ENCODE results near the gene FMNL3. TPM values are rescaled to one million over a fixed set of nuclear protein-coding genes. Genes with fewer than 3 reads are reported as not detected.

Gene FMNL3
- total RNA-seq, 4 donors from 2014 or later, result 3.2 to 8.4 (median 6.7) TPM

DNA sequence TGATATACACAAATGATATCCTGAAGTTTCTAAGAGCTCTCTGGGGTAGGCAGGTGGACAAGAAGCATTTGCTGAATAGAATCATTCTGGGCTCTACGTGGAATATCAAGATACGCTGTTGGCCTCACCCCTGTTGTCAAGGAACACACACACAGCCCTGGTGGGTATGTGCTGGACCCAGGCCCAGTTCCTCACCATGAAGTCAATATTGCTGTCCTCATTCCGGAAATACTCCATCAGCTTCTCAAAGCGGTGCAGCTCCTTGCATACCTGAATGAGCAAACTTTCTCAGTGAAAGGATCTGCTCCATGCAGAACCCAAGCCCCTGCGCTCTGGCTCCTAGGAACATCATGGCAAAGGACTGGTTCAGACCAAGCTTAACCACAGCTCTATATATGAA lies 52.5 kb downstream of the FMNL3 start:
- no peak overlapping the region for H3K4me3 ChIP-seq
- H3K27ac ChIP-seq, result no peak overlapping the region
- DNase-seq (ENCODE audit: low spot score in 2 of 2), result no peak
- WGBS, result 90% methylated on average over 5 of the region's 5 CpGs
- no peaks in the 10 kb centered on the region for H3K9me3 ChIP-seq
- TF ChIP-seq POLR2AphosphoS5 (IDR thresholded peaks at IDR 0.05) (no peak), CTCF (IDR thresholded peaks at IDR 0.05) (no peak), POLR2A (IDR thresholded peaks at IDR 0.05) (no peak), EP300 (IDR thresholded peaks at IDR 0.05) (no peak)
- no peaks in the 10 kb centered on the region for H3K27me3 ChIP-seq
- peaks cover 27% of the 10 kb centered on the region for H3K36me3 ChIP-seq
- no peaks in the 10 kb centered on the region for H3K4me1 ChIP-seq

DNA sequence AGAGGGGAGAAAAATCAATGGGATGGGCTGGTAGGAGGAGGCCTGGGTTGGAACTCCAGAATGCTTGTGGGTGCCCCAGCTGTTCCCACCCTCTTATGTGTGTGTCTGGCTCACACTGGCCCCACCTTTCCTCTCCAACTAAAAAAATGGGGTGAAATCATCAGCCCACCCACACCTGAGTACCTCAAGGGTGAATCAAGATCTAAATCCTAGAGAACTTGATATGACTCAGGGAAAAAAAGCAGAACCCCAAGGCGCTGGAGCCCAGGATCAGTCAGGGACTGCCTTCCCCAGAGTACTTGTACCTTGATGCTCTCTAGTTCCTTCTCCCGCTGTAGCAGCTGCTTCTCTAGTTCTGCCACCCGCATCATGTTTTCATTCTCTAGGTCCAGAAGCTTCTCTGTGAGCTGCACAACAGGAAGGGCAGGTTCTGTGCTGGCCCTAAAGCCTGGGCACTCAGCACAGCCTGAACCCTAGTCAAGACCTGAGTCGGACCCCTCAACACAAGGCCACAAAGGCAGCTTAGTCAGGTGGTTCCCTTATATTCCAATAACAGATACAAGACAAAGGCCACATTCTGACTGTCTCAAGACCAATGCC lies 54.2 kb downstream of the FMNL3 start:
- DNase-seq (ENCODE audit: low spot score in 2 of 2), result no peak
- H3K27ac ChIP-seq, result no peak overlapping the region
- H3K4me3 ChIP-seq, result no peak overlapping the region
- peaks cover 41% of the 10 kb centered on the region for H3K36me3 ChIP-seq
- no peak for TF ChIP-seq EP300 (IDR thresholded peaks at IDR 0.05)
- TF ChIP-seq CTCF (IDR thresholded peaks at IDR 0.05), result no peak
- TF ChIP-seq POLR2AphosphoS5 (IDR thresholded peaks at IDR 0.05), result no peak
- no peak for TF ChIP-seq POLR2A (IDR thresholded peaks at IDR 0.05)
- no peaks in the 10 kb centered on the region for H3K27me3 ChIP-seq
- peaks cover 4% of the 10 kb centered on the region for H3K4me1 ChIP-seq
- H3K9me3 ChIP-seq, result no peaks in the 10 kb centered on the region
- 94% methylated on average over 4 of the region's 4 CpGs for WGBS

GRCh38 chr12:49651855-49652254 lies 55.4 kb downstream of the FMNL3 start:
- WGBS, result 65% methylated on average over 5 of the region's 8 CpGs

GRCh38 chr12:49649892-49650291 lies 57.3 kb downstream of the FMNL3 start:
- WGBS, result 71% methylated on average over 5 of the region's 5 CpGs
- peaks cover 48% of the 10 kb centered on the region for H3K36me3 ChIP-seq
- no peaks in the 10 kb centered on the region for H3K9me3 ChIP-seq
- no peak for DNase-seq (ENCODE audit: low spot score in 2 of 2)
- H3K4me1 ChIP-seq, result peaks cover 11% of the 10 kb centered on the region
- no peak overlapping the region for H3K27ac ChIP-seq
- TF ChIP-seq POLR2A (IDR thresholded peaks at IDR 0.05) (no peak), EP300 (IDR thresholded peaks at IDR 0.05) (no peak), POLR2AphosphoS5 (IDR thresholded peaks at IDR 0.05) (no peak), CTCF (IDR thresholded peaks at IDR 0.05) (no peak)
- no peak overlapping the region for H3K4me3 ChIP-seq
- H3K27me3 ChIP-seq, result no peaks in the 10 kb centered on the region

More at GRCh38 chr12:49651855-49652254, 55.4 kb downstream of the FMNL3 start:
- H3K9me3 ChIP-seq, result no peaks in the 10 kb centered on the region
- no peak overlapping the region for H3K4me3 ChIP-seq
- peaks cover 8% of the 10 kb centered on the region for H3K4me1 ChIP-seq
- H3K36me3 ChIP-seq, result peaks cover 41% of the 10 kb centered on the region
- H3K27ac ChIP-seq, result no peak overlapping the region
- TF ChIP-seq POLR2A (IDR thresholded peaks at IDR 0.05) (no peak), EP300 (IDR thresholded peaks at IDR 0.05) (no peak)
- no peak for DNase-seq (ENCODE audit: low spot score in 2 of 2)
- H3K27me3 ChIP-seq, result no peaks in the 10 kb centered on the region

DNA sequence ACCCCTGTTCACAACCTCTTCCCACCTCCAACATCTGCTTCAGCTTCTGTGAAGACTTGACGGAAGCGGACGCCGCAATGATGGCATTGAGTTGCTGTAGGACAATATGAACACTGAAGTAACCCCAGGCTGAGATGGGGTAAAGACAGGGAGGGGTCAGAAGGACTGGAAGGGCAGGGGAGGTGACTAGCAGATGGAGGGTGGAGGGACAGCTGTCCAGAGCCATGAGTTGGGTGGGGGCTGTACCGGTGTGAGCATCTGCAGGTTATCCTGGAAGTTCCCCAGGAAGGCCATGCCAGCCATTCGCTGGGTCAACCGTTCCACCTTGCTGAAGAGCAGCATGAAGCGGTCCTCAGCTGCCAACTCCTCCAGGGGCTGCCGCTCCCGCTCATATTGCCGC lies 57.8 kb downstream of the FMNL3 start:
- H3K27me3 ChIP-seq, result no peaks in the 10 kb centered on the region
- WGBS, result 91% methylated on average over 9 of the region's 11 CpGs
- H3K36me3 ChIP-seq, result peaks cover 48% of the 10 kb centered on the region
- H3K9me3 ChIP-seq, result no peaks in the 10 kb centered on the region
- no peak for DNase-seq (ENCODE audit: low spot score in 2 of 2)
- H3K4me1 ChIP-seq, result peaks cover 15% of the 10 kb centered on the region
- TF ChIP-seq POLR2A (IDR thresholded peaks at IDR 0.05), result no peak
- no peak for TF ChIP-seq EP300 (IDR thresholded peaks at IDR 0.05)
- no peak for TF ChIP-seq POLR2AphosphoS5 (IDR thresholded peaks at IDR 0.05)
- no peak for TF ChIP-seq CTCF (IDR thresholded peaks at IDR 0.05)
- H3K27ac ChIP-seq, result no peak overlapping the region
- no peak overlapping the region for H3K4me3 ChIP-seq

DNA sequence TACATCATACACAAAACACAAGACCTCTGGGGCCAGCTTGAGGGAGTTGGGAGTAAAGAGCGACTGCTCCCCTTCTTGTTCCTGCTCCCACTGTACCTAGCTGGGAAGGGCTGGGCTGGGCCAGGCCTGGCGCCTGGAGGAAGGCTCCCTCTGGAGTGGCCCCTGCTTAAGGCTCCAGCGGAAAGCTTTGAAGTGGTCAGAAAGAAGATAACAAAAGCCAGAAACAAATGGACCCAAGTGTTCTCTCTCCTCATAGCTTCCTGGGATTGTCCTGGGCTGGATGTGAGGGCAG lies 58.5 kb downstream of the FMNL3 start:
- no peak for DNase-seq (ENCODE audit: low spot score in 2 of 2)
- WGBS, result 72% methylated on average over 3 of the region's 3 CpGs
- Histone ChIP-seq H3K9me3 (no peaks in the 10 kb centered on the region), H3K4me1 (peaks cover 19% of the 10 kb centered on the region), H3K36me3 (peaks cover 51% of the 10 kb centered on the region), H3K27ac (no peak overlapping the region), H3K27me3 (no peaks in the 10 kb centered on the region), H3K4me3 (no peak overlapping the region)
- TF ChIP-seq POLR2AphosphoS5 (IDR thresholded peaks at IDR 0.05) (no peak), POLR2A (IDR thresholded peaks at IDR 0.05) (no peak), EP300 (IDR thresholded peaks at IDR 0.05) (no peak), CTCF (IDR thresholded peaks at IDR 0.05) (no peak)
